NCI-H460 (cell line): ENCODE measurements around the gene BTF3L4. TPM values are rescaled to one million over a fixed set of nuclear protein-coding genes. Genes with fewer than 3 reads are reported as not detected.
"Not testable (repeated sequence)": the region's sequence is repeated elsewhere in the genome, so short reads cannot be mapped to it uniquely, and the experiment has no call there.

Experiments
- DNase-seq: peaks from one replicate; pipeline ENCODE4 v3.0.0-alpha.2; 2016; ENCODE audit warnings: low read depth; ENCODE audit errors: extremely low read depth
- polyA plus RNA-seq: library from polyadenylated mRNA; depleted of rRNA; stranded (reverse); fragments of >200 nt; gene quantifications from 2 replicates; pipeline ENCODE4 v1.2.3, GENCODE V29; 2014; cell fraction: nucleus; rRNA removed
- total RNA-seq: library from RNA; depleted of rRNA; stranded (reverse); fragments of >200 nt; shearing (Covaris generic); gene quantifications from 2 replicates; pipeline ENCODE4 v1.2.3, GENCODE V29; 2014; rRNA removed

BTF3L4 gene
- total RNA-seq: 75.5 and 79.1 TPM in 2 replicates
- 52.2 and 58.8 TPM in 2 replicates for polyA plus RNA-seq

DNA sequence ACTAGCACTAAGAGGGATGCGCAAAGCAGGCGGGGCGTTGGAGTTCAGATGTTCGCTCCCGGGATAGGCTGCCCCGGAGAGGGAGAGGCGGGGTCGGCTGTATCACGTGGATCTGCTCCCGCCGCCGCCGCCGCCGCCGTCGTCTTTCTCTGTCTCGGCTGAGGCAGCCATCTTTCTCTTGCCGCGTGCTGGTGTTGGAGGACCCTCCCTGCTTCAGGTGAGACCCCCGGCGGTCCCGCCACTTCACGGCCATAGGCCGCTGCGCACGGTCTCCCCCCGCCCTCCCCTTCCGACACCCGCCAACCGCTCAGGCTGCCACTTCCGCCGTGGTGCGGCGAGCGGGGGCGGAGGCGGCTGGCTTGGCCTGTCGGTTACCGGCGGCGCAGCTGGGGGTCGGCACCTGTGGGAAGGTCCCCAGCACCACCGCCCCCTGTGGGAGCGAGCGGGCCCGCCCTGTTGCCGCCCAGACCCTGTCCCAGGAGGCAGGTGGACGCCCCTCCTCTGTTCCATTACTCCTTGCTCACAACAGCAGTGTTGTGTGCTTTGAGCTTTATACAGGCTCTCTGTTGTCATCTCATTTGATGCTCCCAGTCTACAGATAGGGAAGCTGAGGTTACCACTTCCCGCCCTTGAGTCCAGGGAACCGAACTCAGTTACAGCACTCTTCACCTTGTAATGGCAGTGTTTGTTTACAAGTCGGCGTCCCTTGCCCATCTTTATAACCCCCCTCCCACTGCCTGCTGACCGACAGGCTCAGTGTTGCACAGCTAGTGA lies at the start of gene BTF3L4:
BTF3L4 (plus strand) TSS at position 133 of the 774 bp plus-strand sequence. CDS start 3,553 bp downstream, outside the sequence.
- DNase-seq: peak; percentile 86

DNA sequence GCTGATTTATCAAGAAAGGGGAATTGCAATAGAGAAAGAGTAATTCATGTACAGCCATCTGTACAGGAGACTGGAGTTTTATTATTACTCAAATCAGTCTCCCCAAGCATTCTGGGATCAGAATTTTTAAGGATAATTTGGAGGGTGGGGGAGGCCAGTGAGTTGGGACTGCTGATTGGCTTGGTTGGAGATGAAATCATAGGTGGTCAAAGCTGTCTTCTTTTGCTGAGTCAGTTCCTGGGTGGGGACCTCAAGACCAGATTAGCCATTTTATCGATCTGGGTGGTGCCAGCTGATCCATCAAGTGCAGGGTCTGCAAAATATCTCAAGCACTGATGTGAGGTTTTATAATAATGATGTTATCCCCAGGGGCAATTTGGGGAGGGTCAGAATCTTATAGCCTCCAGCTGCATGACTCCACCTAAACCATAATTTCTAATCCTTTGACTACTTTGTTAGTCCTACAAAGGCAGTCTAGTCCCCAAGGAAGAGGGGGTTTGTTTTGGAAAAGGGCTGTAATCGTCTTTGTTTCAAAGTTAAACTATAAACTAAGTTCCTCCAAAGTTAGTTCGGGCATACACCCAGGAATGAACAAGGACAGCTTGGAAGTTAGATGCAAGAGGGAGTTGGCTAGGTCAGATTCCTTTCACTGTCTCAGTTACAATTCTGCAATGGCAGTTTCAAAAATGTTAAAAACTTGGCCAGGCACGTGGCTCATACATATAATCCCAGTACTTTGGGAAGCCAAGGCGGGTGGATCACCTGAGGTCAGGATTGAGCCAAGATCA lies 48.7 kb upstream of the BTF3L4 start:
- DNase-seq: no peak

DNA sequence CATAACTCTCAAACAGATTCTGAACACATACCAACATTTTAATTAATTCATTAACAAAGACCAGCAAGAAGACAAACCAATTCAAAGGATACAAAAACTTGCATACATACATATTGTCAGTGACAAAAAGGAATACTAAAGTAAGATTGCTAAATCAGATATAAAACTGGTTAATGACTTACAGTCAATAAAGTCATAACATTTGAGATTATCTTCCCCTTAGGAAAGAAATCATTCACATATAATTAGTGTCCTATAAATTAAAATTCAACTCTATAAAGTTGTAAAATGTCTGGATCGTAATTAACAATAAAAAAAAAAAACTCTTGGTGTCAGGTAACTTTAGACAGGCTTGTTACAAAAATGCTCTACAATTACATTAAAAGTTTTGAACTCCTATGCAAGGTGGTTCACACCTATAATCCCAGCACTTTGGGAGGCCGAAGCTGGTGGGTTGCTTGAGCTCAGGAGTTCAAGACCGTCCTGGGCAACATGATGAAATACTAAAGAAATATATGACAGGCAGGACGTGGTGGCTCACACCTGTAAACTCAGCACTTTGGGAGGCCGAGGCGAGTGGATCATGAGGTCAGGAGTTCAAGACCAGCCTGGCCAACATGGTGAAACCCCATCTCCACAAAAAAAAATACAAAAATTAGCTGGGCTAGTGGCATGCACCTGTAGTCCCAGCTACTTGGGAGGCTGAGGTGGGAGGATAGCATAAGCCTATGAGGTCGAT lies 47.9 kb upstream of the BTF3L4 start:
- no peak for DNase-seq

DNA sequence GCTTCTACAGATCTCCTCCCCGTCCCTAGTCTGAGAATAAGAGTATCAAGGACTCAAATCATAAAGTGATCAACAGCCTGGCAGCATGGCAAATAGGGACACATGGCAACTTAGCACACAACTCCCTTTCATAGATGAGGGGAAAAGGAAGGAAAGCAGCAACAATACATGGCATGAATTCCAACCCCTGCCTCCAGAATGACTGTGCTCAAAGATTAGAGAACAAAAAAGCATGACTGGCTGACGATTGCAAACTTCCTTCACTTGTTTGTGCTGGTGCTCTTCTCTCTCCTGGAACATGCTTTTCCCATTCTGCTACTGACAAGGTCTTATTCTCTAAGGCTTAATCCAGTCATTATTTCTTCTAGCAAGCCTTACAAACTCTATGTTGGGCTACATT lies 34.0 kb upstream of the BTF3L4 start:
- no peak for DNase-seq

DNA sequence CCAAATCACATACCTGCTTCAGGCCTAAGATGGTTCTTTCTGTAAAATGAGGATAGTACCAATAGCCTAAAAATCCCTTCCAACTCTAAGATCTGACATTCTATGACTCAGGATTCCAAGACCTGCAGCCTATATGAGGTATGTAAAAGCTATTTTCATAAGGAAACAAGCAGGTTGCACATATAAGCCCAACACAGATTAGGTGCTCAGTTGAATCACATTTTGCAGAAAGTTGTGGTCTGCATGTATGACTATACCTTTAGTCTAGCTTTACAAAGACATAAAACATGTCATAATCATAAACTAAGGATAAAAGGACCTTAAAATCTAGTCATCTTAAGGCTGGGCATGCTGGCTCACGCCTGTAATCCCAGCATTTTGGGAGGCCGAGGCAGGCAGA lies 29.8 kb upstream of the BTF3L4 start:
- DNase-seq: no peak

DNA sequence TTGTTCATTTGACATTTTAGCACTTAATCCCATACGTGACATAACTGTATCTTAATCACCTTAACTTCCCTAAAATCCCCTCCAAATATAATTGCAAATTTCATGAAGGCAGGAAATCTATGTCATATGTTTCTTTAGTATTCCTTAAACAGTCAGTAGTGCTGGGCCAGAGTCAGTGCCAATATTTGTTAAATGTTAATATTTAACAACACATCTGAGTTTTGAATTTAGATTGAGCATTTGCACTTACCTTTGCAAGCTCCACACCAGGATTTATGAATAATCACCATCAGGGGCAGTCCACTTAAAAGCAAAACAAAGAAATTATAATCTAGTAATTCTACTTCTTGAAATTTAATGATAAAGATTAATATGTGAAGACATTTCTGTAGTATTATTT lies 27.8 kb upstream of the BTF3L4 start:
- DNase-seq: no peak

DNA sequence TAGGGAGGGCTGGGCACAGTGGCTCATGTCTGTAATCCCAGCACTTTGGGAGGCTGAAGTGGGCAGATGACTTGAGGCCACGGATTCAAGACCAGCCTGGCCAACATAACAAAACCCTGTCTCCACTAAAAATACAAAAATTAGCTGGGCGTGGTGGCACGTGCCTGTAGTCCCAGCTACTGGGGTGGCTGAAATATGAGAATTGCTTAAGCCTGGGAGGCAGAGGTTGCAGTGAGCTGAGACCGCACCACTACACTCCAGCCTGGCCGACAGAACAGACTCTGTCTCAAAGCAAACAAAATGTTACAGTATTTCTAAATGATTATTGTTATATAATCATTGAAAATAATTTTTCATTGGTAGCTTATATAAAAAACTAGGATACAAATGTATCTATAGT lies 27.3 kb upstream of the BTF3L4 start:
- not testable (repeated sequence) for DNase-seq

DNA sequence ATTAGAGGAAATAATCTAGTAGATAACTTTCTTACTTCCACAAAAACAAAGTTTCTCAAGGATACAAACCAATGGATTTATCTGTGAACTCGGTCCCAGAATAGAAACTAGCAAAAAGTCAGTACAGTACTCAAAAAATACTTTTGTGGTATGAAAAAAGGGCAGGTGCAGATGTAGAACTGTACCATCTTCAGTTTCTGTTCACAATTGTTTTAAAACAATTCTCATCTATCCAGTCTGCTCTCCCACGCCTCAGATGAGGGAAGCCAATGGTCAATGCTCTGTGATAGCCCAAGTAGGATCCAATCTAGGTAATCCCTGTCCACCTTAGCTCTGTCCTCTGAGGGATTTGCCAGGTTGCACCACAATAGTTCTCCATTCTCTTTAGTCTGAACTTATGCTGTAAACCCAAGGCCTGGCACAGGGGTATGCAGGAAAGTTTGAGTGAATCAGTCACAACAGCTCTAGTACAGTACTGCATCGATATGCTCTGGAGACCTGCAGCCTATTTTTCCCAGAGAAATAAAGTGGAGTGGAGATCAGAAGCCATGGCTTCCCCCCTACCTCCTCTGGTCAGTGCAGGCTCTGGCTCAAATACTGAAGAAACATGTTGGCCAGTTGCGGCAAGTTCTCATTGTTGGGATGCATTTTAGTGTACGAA lies 23.8 kb upstream of the BTF3L4 start:
- DNase-seq: no peak

DNA sequence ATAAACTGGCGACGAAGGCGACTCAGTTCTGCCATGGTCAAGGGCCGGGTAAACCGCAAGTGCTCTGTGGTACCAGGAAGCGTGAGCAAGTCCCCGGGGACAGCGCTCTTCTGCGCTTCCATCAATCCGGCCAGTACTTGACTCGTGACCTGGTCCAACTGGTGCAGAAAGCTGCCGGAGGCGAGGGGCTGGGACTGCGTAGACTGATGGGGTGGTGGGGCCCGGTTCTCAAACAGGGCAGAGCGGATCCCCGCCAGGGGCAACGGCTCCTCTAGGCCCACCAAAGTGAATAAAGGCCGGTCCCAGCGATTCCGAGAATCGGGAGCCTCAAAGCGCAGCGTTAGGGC lies 23.3 kb upstream of the BTF3L4 start:
- DNase-seq: peak; percentile 30

DNA sequence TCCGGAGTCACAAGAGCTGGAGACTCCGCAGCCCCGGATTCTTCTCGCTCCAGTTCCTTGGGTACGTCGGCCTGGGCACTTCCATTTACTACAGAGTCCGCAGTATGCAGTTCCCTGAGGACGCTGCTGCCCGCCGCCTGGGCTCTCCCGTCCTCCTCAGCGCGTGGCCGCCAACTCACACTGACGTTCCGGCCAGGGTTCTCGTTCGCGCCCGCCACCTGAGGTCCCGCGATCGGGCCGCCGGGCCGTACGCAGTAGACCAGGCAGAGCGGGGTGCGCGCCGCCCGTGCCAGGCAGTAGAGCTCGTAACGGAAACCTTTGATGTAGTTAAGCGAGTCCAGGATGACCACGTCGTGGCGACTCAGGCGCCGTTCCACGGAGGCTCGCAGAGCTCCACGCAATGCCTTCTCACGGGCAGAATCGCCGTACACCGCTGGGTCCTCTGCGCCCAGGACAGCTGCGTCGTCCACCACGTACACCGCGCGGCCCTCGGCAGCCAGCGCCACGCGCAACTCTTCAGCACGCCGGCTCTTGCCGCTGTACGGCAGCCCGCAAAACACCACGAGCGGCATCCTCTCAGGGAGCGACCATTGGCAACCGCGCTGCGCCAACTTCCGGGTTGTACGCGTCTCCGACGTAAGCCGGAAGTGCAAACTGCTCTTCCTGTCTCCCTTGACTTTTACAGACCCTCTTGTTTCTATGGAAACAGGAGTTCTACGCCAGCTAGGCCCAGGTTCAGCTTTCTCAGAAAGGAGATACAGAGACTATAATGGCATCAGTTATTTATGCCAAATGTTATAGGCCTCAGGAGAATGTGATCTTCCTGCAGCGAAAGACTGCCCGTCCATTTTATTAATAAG lies 22.7 kb upstream of the BTF3L4 start, which contains the start of gene KTI12:
KTI12 (minus strand) TSS at position 621 of the 860 bp plus-strand sequence; CDS start at position 572, 49 bp downstream.
- peak; percentile 59 for DNase-seq

DNA sequence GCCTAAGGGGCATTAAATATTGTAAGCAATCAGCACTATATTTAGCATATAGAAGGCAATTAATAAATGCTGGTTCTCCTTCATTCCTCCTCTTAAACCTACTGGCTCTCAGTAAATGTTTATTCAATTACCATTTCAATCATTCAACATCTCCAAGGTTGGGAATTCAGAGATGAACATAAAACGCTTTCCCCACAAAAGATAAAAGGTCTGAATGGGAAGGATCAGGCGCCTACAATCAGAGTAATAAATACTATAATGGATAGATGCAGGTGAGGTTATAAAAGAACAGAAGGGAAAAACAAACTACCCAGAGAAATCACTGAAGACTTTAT lies 22.1 kb upstream of the BTF3L4 start:
- DNase-seq: no peak

DNA sequence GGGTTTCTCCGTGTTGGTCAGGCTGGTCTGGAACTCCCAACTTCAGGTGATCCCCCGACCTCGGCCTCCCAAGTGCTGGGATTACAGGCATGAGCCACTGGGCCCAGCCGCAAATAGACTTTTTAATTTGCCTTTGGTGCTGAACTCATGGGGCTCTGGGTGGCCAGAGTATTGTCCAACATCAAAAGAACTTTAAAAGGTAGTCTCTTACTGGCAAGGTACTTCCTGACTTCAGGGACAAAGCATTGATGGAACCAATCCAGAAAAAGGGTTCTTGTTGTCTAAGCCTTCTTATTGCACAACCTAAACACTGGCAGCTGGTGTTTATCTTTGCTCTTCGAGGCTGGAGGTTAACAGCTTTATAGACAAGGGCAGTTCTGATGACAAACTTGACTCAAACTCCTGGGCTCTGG lies 18.7 kb upstream of the BTF3L4 start:
- no peak for DNase-seq

DNA sequence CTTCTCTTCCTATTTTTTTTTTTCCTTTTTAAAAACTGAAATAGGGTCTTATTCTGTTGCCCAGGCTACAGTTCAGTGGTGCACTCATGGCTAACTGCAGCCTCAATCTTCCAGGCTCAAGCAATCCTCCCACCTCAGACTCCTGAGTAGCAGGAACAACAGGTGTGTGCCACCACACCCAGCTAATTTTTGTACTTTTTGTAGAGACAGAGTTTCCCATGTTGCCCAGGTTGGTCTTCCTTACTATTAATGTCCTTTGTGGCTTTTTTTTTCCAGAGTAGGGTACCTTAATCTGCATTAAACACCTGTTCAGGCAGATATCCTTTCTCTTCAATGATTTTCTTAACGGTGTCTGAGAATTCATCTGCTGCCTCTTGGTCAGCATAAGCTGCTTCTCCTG lies 18.2 kb upstream of the BTF3L4 start:
- DNase-seq: no peak

DNA sequence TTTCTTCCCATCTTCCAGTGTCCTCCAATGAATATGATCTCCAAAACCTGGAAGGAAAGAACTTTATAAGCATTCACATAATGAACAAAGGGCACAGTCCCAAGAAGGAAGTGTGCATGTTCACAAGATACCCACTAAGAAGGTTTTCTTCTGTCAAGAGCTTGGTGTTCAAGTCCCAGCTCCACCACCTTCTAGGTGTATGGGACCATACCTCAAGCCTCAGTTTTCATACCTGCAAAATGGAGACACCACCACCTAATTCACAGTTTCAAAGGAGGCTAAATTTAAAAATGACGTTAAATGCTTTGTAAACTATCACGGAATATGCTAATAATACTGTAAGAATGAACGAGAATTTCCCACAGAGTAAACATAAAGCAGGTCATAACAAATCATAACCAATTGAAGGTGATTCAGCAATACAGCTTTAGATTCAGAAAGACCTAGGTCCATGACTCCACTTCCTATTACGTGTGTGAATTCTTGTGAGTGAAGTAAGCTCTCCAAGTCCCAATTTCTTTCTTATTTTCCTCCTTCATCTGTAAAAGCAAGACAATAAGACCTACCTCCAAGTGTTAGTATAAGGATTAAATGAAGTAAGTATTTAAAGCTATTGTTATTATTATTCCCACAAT lies 14.4 kb upstream of the BTF3L4 start:
- no peak for DNase-seq

DNA sequence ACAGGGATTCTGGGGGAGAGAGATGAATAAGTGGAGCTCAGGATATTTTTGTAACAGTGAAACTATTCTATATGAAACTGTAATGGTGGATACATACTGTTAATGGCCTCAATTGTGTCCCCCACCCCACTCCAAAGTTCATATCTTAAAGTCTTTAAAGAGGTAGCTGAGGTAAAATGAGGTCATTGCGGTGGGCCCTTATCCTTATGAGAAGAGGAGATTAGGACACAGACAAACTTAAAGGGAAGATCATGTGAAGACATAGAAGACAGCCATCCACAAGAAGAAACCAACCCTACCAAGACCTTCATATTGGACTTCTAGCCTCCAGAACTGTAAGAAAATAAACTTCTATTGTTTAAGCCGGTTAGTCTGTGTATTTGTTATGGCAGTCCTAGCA lies 10.9 kb upstream of the BTF3L4 start:
- no peak for DNase-seq

DNA sequence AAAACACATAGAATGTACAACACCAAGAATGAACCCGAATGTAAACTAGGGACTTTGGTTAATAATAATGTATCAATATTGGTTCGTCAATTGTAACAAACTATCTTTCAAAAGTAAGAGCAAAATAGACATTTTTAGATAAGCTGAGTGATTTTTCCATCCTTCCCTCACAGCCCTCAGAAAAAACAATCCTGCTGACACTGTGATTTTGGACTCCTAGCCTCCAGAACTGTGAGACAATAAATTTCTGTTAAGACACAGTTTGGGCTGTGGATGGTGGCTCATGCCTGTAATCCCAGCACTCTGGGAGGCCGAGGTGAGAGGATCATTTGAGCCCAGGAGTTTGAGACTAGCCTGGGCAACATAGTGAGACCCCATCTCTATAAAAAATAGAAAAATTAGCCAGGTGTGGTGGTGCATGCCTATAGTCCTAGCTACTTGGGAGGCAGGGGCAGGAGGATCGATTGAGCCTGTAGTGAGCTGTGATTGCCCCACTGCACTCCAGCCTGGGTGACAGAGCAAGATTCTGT lies 10.4 kb upstream of the BTF3L4 start:
- DNase-seq: not testable (repeated sequence)

DNA sequence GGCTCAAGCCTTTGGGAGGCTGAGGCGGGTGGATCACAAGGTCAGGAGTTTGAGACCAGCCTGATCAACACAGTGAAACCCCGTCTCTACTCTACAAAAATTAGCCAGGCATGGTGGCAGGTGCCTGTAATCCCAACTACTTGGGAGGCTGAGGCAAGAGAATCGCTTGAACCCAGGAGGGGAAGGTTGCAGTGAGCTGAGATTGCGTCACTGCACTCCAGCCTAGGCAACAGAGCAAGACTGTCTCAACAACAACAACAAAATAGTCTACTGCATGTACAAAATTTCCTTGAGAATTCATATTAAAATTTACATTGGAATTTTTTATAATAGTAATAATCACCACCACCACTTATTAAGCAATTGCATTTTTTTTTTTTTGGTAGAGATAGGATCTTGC lies 6.8 kb upstream of the BTF3L4 start:
- DNase-seq: not testable (repeated sequence)

DNA sequence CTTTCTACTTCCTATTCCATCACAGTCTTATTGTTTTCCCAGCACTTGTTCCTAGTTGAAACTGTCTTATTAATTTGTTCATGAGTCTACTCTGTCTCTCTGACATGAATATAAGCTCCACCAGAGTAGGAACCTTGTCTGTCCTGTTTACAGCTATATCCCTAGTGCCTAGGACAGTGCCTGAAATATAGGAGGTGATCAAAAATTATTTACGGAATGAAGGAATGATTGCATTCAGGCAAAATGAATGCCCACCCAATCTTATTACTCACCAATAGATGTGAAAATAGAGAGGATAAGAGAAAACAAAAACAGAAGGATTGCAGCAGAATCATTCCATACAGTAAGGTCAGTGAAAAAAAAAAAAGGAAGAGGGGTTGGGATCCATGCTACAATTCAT lies 2.2 kb upstream of the BTF3L4 start:
- DNase-seq: no peak

DNA sequence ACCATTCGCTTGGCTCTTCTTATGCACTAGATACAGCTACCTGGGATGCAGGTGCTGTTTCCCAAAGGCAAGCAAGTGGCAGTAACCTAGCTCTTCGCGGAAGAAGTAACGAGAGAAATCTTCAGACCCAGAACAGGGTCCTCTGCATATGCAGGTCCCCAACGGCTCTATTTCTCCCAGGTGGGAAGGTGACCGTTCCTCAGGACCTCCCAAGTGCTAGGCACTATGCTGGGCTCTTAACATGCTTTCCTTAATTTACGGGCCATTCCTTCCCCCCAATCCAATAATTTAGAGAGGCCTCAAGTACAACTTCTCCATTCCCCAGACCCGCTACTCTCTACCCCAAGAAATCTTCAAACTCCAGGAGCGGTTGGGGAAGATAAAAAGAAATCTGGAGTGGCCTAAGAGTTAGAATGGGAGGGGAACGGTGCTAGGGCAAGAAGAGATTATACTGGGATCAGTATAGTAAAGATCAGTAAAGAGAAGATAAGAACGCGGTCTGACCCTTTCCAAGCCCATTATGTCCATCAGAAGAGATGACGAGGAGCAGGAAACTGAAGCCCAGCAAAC lies 1.5 kb upstream of the BTF3L4 start:
- DNase-seq: no peak
